Endothelial cell (in vitro differentiated cells): Measurements from ENCODE around the gene ACAT1. TPM values are rescaled to one million over a fixed set of nuclear protein-coding genes. Genes with fewer than 3 reads are reported as not detected.

Experiments
- DNase-seq: peaks from one replicate; pipeline ENCODE4 v3.0.0; 2021; ENCODE audit warnings: low spot score
- H3K27ac Mint-ChIP-seq: one replicate; pipeline ENCODE4 v1.8.0; 2021; ENCODE audit warnings: mixed read lengths, inconsistent platforms; ENCODE audit not compliant: unreplicated experiment
- H3K27me3 Mint-ChIP-seq: one replicate; pipeline ENCODE4 v1.8.0; 2021; ENCODE audit warnings: mild to moderate bottlenecking, moderate library complexity, mixed read lengths, inconsistent platforms; ENCODE audit not compliant: unreplicated experiment
- H3K36me3 Mint-ChIP-seq: one replicate; pipeline ENCODE4 v1.8.0; 2021; ENCODE audit warnings: mild to moderate bottlenecking, low read depth, mixed read lengths, inconsistent platforms; ENCODE audit not compliant: unreplicated experiment
- H3K4me1 Mint-ChIP-seq: one replicate; pipeline ENCODE4 v1.8.0; 2021; ENCODE audit warnings: mild to moderate bottlenecking, mixed read lengths, inconsistent platforms; ENCODE audit not compliant: unreplicated experiment
- H3K4me3 Mint-ChIP-seq: one replicate; pipeline ENCODE4 v1.8.0; 2021; ENCODE audit warnings: mild to moderate bottlenecking, mixed read lengths, inconsistent platforms; ENCODE audit not compliant: unreplicated experiment
- H3K9me3 Mint-ChIP-seq: one replicate; pipeline ENCODE4 v1.8.0; 2021; ENCODE audit warnings: mixed read lengths, inconsistent platforms; ENCODE audit not compliant: unreplicated experiment
- CTCF ChIP-seq: fragments of 200-600 bp; sonication (generic); IDR thresholded peaks from one replicate; pipeline ENCODE4 v1.5.0; 2021; ENCODE audit warnings: antibody characterized with exemption; ENCODE audit not compliant: unreplicated experiment
- total RNA-seq: library from RNA; stranded (reverse); fragmentation: NEBNext Ultra II Directional; extraction: Animal tissue kit (Norgen Biotek cat#: 25700); gene quantifications from one replicate; pipeline ENCODE4 v1.2.1, GENCODE V29; 2021; ENCODE audit not compliant: unreplicated experiment

Gene ACAT1
- total RNA-seq, 1 donor from 2014 or later: 26.2 TPM

DNA sequence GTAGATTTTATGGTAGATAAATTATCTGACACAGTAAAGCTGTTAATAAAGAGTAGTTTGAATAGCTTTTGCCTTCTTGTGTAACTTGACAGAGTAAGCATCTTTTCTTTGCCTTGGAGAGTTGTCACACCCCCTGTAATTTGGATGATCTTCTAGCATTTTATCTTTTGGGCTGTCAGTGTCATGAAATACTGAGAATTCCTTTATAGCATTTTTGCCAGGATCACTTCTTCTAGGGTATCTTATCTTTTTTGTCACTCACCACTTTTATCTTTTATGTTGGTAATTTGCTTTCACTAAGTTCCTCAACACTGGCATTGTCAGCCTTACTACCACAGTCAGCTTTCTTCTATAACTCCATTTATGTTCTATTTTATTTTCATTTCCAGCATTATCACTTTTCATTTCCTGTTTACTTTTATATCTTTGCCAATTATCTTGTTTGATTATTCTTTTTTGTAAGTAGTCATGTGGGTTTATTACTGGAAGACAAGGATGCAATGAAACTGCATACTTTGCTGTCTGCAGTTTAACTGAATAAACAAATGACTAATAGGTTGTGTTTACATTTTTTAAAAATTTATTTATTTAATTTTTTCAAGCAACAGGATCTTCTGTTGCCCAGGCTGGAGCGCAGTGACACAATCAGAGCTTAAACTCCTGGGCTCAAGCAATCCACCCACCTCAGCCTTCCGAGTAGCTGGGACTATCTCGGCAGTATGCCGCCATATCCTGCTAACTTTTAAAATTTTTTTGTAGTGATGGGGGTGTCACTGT lies 28.1 kb upstream of the ACAT1 start:
- Mint-ChIP-seq H3K4me1 (no peaks in the 10 kb centered on the region), H3K27me3 (peaks cover 2% of the 10 kb centered on the region), H3K9me3 (no peaks in the 10 kb centered on the region), H3K27ac (no peak overlapping the region), H3K36me3 (peaks cover 9% of the 10 kb centered on the region), H3K4me3 (no peak overlapping the region)
- no peak for TF ChIP-seq CTCF
- DNase-seq: no peak

GRCh38 chr11:108097179-108097578 lies 24.2 kb upstream of the ACAT1 start:
- no peak overlapping the region for H3K27ac Mint-ChIP-seq
- H3K36me3 Mint-ChIP-seq: peaks cover 15% of the 10 kb centered on the region

DNA sequence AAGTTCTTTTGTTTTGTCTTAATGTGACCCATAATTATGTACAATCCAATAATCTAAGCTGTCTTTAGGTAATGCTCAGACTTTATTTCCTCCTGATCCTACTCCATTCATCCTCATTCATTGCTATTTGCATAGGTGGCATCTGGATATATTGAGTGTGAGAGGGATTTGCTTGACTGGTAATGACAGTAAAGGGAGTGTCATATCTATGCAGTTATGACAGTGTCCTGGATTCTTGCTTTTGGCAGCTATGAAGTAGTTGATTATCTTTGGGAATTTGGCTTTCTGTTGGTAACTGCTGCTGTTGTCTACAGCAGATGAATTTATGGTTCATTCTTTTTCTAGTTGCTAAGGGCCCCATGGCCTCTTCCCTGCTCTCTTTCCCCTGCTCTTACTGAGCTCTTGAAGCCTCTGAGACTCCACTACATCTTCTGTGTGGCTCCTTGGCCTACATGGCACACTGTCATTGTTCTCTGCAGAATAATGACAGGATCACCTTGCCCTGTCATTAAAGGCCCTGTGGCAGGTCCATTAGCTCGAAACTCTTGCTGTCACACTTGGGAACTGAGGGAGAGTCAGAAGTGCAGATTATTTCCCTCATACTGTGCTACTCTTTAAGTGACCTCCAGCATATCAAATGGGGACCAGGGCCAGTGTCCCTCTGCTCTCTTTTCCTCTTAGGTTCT lies 20.1 kb upstream of the ACAT1 start:
- H3K4me1 Mint-ChIP-seq: peaks cover 6% of the 10 kb centered on the region
- no peak for DNase-seq
- peaks cover 15% of the 10 kb centered on the region for H3K36me3 Mint-ChIP-seq
- H3K27me3 Mint-ChIP-seq: no peaks in the 10 kb centered on the region
- H3K9me3 Mint-ChIP-seq: no peaks in the 10 kb centered on the region
- no peak overlapping the region for H3K4me3 Mint-ChIP-seq
- TF ChIP-seq CTCF: no peak
- H3K27ac Mint-ChIP-seq: no peak overlapping the region

More at GRCh38 chr11:108097179-108097578, 24.2 kb upstream of the ACAT1 start:
- H3K27me3 Mint-ChIP-seq: no peaks in the 10 kb centered on the region
- H3K4me3 Mint-ChIP-seq: no peak overlapping the region
- TF ChIP-seq CTCF: no peak
- peaks cover 6% of the 10 kb centered on the region for H3K4me1 Mint-ChIP-seq
- no peaks in the 10 kb centered on the region for H3K9me3 Mint-ChIP-seq
- no peak for DNase-seq

DNA sequence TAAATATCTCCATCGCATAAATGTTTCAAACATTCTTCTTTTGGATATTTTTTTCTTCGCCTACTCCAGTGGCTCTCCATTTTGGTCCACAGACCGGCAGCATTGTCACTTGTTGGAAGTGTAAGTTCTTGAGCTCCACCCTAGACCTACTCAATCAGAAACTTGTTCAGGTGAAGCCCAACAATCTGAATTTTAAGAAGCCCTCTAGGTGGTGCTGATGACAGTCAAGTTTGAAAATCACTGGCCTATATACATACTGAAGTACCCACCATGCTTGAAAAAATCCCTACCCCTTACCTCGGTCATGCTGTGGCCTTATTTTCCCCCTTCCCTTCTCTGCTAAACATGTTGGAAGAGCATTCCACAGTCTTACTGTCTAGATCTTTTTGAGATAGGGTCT lies 10.2 kb upstream of the ACAT1 start:
- no peak for DNase-seq
- H3K36me3 Mint-ChIP-seq: peaks cover 6% of the 10 kb centered on the region
- no peaks in the 10 kb centered on the region for H3K27me3 Mint-ChIP-seq
- no peak overlapping the region for H3K27ac Mint-ChIP-seq
- TF ChIP-seq CTCF: no peak
- H3K9me3 Mint-ChIP-seq: no peaks in the 10 kb centered on the region
- H3K4me3 Mint-ChIP-seq: no peak overlapping the region
- no peaks in the 10 kb centered on the region for H3K4me1 Mint-ChIP-seq

- Mint-ChIP-seq H3K36me3 (peaks cover 6% of the 10 kb centered on the region), H3K4me1 (no peaks in the 10 kb centered on the region), H3K4me3 (no peak overlapping the region), H3K9me3 (no peaks in the 10 kb centered on the region), H3K27ac (no peak overlapping the region), H3K27me3 (no peaks in the 10 kb centered on the region)
- DNase-seq: no peak
- no peak for TF ChIP-seq CTCF
Observed at GRCh38 chr11:108112057-108112456, 9.3 kb upstream of the ACAT1 start.
